A673 (cell line): Measurements from ENCODE around the gene JHY.

Experiments
- CTCF ChIP-seq: fragments of 300-800, 200-600 bp; sonication (generic); conservative IDR thresholded peaks from 2 replicates; pipeline ENCODE4 v1.5.1; 2017; ENCODE audit warnings: low read depth, mild to moderate bottlenecking, antibody characterized with exemption, low read length, moderate library complexity, mixed read lengths
- EZH2 ChIP-seq: fragments of 200-600 bp; sonication (generic); IDR thresholded peaks from 2 replicates; pipeline ENCODE4 v1.6.1; 2017; ENCODE audit warnings: borderline replicate concordance, low read depth, mild to moderate bottlenecking, mixed read lengths, antibody characterized with exemption, low read length; ENCODE audit not compliant: poor library complexity, severe bottlenecking

- TF ChIP-seq CTCF (no peak), EZH2 (no peak)
These were observed 31.1 kb upstream of the JHY start for GRCh38 chr11:122851366-122851966.
